ENCODE data around the gene ARL15. TPM values are rescaled to one million over a fixed set of nuclear protein-coding genes. Genes with fewer than 3 reads are reported as not detected.

ARL15 gene
- total RNA-seq, 4 donors from 2014 or later = 8.5 to 19.1 (median 12.0) TPM

GRCh38 chr5:54243483-54244080 is 66.8 kb downstream of the ARL15 start:
- H3K4me1 ChIP-seq = peaks cover 0 to 5% (median 0%) of the 10 kb centered on the region in 3 donors
- WGBS, 2 donors = 46% methylated on average over 4 of the region's 4 CpGs
- no peaks in the 10 kb centered on the region for H3K36me3 ChIP-seq
- H3K27me3 ChIP-seq = no peaks in the 10 kb centered on the region
- intact Hi-C loops (cut with DNase I) = loop anchor here (10.0 kb wide), 1 partner anchor 171 kb away; no protein-coding TSS in a partner anchor
- no peak overlapping the region for H3K27ac ChIP-seq
- TF ChIP-seq CTCF (IDR thresholded peaks at IDR 0.05) = peak; percentile 37 to 72 (median 55)
- TF ChIP-seq POLR2A (IDR thresholded peaks at IDR 0.05) = no peak
- no peak overlapping the region for H3K4me3 ChIP-seq
- no peaks in the 10 kb centered on the region for H3K9me3 ChIP-seq
- no peak for DNase-seq

- H3K4me3 ChIP-seq = no peak overlapping the region
- H3K4me1 ChIP-seq = peaks cover 0 to 4% (median 0%) of the 10 kb centered on the region in 3 donors
- no peak overlapping the region for H3K27ac ChIP-seq
- H3K9me3 ChIP-seq = no peaks in the 10 kb centered on the region
- 84 to 86% methylated on average over 5 of the region's 5 CpGs for WGBS, 2 donors
- intact Hi-C loops (cut with DNase I) = loop anchor here (10.0 kb wide), 1 partner anchor 173 kb away; no protein-coding TSS in a partner anchor
- no peaks in the 10 kb centered on the region for H3K27me3 ChIP-seq
- no peak for TF ChIP-seq POLR2A (IDR thresholded peaks at IDR 0.05)
- TF ChIP-seq CTCF (IDR thresholded peaks at IDR 0.05) = no peak
- no peak for DNase-seq
- H3K36me3 ChIP-seq = no peaks in the 10 kb centered on the region
These were observed 68.1 kb downstream of the ARL15 start for GRCh38 chr5:54242297-54242696.

- no peaks in the 10 kb centered on the region for H3K36me3 ChIP-seq
- peak in 5 of 6 experiments; percentile 12 to 59 (median 43) for TF ChIP-seq CTCF (IDR thresholded peaks at IDR 0.05)
- TF ChIP-seq POLR2A (IDR thresholded peaks at IDR 0.05) = no peak
- no peaks in the 10 kb centered on the region for H3K9me3 ChIP-seq
- H3K27me3 ChIP-seq = no peaks in the 10 kb centered on the region
- DNase-seq = no peak
- no peak overlapping the region for H3K4me3 ChIP-seq
- peaks cover 0 to 10% (median 0%) of the 10 kb centered on the region in 3 donors for H3K4me1 ChIP-seq
- 51 to 56% methylated on average over 2 of the region's 2 CpGs for WGBS, 2 donors
- intact Hi-C loops (cut with DNase I) = loop anchor here (10.0 kb wide), 1 partner anchor 250 kb away; no protein-coding TSS in a partner anchor
- no peak overlapping the region for H3K27ac ChIP-seq
These were observed 76.0 kb downstream of the ARL15 start for GRCh38 chr5:54234304-54234933.

GRCh38 chr5:54230936-54231685 is 79.3 kb downstream of the ARL15 start:
- WGBS, 2 donors = 64 to 69% methylated on average over 2 to 3 of the region's 3 CpGs
- TF ChIP-seq CTCF (IDR thresholded peaks at IDR 0.05) = no peak
- Histone ChIP-seq H3K27ac (no peak overlapping the region), H3K27me3 (no peaks in the 10 kb centered on the region), H3K36me3 (no peaks in the 10 kb centered on the region), H3K4me1 (peaks cover 0 to 13% (median 0%) of the 10 kb centered on the region in 3 donors), H3K4me3 (no peak overlapping the region), H3K9me3 (no peaks in the 10 kb centered on the region)
- intact Hi-C loops (cut with DNase I) = loop anchor here (10.0 kb wide), 1 partner anchor 254 kb away; no protein-coding TSS in a partner anchor
- no peak for DNase-seq

Measured in esophagus squamous epithelium (tissue), 5 donors.